GM12878 (cell line): ENCODE measurements around the gene WDR74. TPM values are rescaled to one million over a fixed set of nuclear protein-coding genes. Genes with fewer than 3 reads are reported as not detected.

Source experiments
- ATAC-seq: fragments of 200-7000 bp; cut with Tn5 transposase; 3 replicates; pipeline ENCODE4 v1.9.1; 2020; ENCODE audit warnings: mild to moderate bottlenecking, moderate library complexity
- BruUV-seq: library from RNA; stranded (reverse); fragments of 400-500 nt; replicated peaks from 2 replicates; lab custom pipeline; 2021; lab: Mats Ljungman, UMichigan
- CTCF ChIA-PET: fragments of 300-600 bp; sonication (Branson Sonifier 250); formaldehyde crosslinking; extraction: SDS; loops from one replicate; lab custom pipeline; 2021; ENCODE audit warnings: inconsistent platforms; lab: Yijun Ruan, JAX
- POLR2A ChIA-PET: fragments of 350-600 bp; formaldehyde crosslinking; extraction: SDS; loops from one replicate; lab custom pipeline; 2021; ENCODE audit warnings: inconsistent platforms; lab: Charles Lee
- RAD21 ChIA-PET: fragments of 300-600 bp; sonication (Branson Sonifier 250); formaldehyde crosslinking; loops from one replicate; lab custom pipeline; 2023; ENCODE audit warnings: antibody characterized with exemption; ENCODE audit not compliant: unreplicated experiment; lab: Charles Lee
- SMC1A ChIA-PET: fragments of 300-600 bp; sonication (Branson Sonifier 250); formaldehyde crosslinking; loops from one replicate; lab custom pipeline; 2023; ENCODE audit not compliant: unreplicated experiment, uncharacterized antibody; lab: Charles Lee
- DNase-seq: peaks from one replicate; pipeline ENCODE4 v3.0.0-alpha.2; 2011; ENCODE audit warnings: low read depth, low spot score
- FAIRE-seq: peaks from 3 replicates; lab custom pipeline; 2011; peaks lifted over from hg19 to GRCh38; lab: Jason Lieb, UNC
- H2AFZ ChIP-seq: 2 replicates; pipeline ENCODE4 v1.6.0; 2011; ENCODE audit warnings: low read depth, low read length, control low read depth; ENCODE audit not compliant: control insufficient read depth
- H3K27ac ChIP-seq: 2 replicates; pipeline ENCODE4 v1.5.1; 2011; ENCODE audit warnings: control low read depth; ENCODE audit not compliant: control insufficient read depth, insufficient read depth
- H3K27me3 ChIP-seq, 2 experiments: replicated peaks in 1 of 2; 2 replicates each; pipeline versions ENCODE4 v1.6.0 to v1.6.1; 2011; ENCODE audit warnings: low read length in 1 of 2; ENCODE audit not compliant: control insufficient read depth in 2 of 2, insufficient read depth in 2 of 2
- H3K36me3 ChIP-seq, 2 experiments: 2 replicates each; pipeline ENCODE4 v1.5.1; 2011; ENCODE audit warnings: low read length in 1 of 2; ENCODE audit not compliant: control insufficient read depth in 2 of 2, insufficient read depth in 2 of 2
- H3K4me1 ChIP-seq: 2 replicates; pipeline ENCODE4 v1.6.1; 2011; ENCODE audit warnings: mild to moderate bottlenecking, low read length, moderate library complexity, mixed read lengths; ENCODE audit not compliant: control insufficient read depth, insufficient read depth
- H3K4me2 ChIP-seq: 2 replicates; pipeline ENCODE4 v1.6.0; 2011; ENCODE audit warnings: control low read depth; ENCODE audit not compliant: control insufficient read depth, insufficient read depth
- H3K4me3 ChIP-seq: fragments of 200-600 bp; sonication (generic); 2 replicates; pipeline ENCODE4 v1.5.1; 2016
- H3K79me2 ChIP-seq: 2 replicates; pipeline ENCODE4 v1.6.0; 2011; ENCODE audit warnings: low read length; ENCODE audit not compliant: control insufficient read depth, insufficient read depth
- H3K9ac ChIP-seq: 2 replicates; pipeline ENCODE4 v1.8.0; 2011; ENCODE audit warnings: low read length, control low read depth, mixed read lengths; ENCODE audit not compliant: control insufficient read depth, insufficient read depth
- H3K9me3 ChIP-seq: replicated peaks from 3 replicates; pipeline ENCODE4 v1.5.1; 2011; ENCODE audit warnings: mild to moderate bottlenecking, low read length; ENCODE audit not compliant: control insufficient read depth, insufficient read depth
- H4K20me1 ChIP-seq: 2 replicates; pipeline ENCODE4 v1.6.0; 2011; ENCODE audit not compliant: control insufficient read depth, insufficient read depth
- CBFB ChIP-seq: IDR thresholded peaks from 2 replicates; pipeline ENCODE4 v1.6.1; 2016; ENCODE audit warnings: antibody characterized with exemption, low read depth
- E4F1 ChIP-seq: fragments of 450-650 bp; IDR thresholded peaks from 2 replicates; pipeline ENCODE4 v1.6.1; 2018; ENCODE audit warnings: borderline replicate concordance, mild to moderate bottlenecking; ENCODE audit not compliant: partially characterized antibody
- ETV6 ChIP-seq, 2 experiments: fragments of 450-650 bp in 1 of 2; IDR thresholded peaks in 1 of 2; conservative IDR thresholded peaks in 1 of 2; 2 replicates each; pipeline ENCODE4 v1.6.1; 2014; ENCODE audit warnings: antibody characterized with exemption in 1 of 2, borderline replicate concordance in 1 of 2, low read depth in 1 of 2, mild to moderate bottlenecking in 1 of 2, moderate library complexity in 1 of 2
- KLF5 ChIP-seq: fragments of 450-650 bp; IDR thresholded peaks from 2 replicates; pipeline ENCODE4 v1.6.1; 2014; ENCODE audit warnings: mild to moderate bottlenecking; ENCODE audit not compliant: partially characterized antibody
- LARP7 ChIP-seq: fragments of 450-650 bp; IDR thresholded peaks from 2 replicates; pipeline ENCODE4 v1.6.1; 2017; ENCODE audit warnings: mild to moderate bottlenecking
- MEF2B ChIP-seq: fragments of 450-650 bp; IDR thresholded peaks from 2 replicates; pipeline ENCODE4 v1.6.1; 2018; ENCODE audit warnings: mild to moderate bottlenecking, moderate library complexity; ENCODE audit not compliant: partially characterized antibody, poor library complexity, severe bottlenecking
- MXI1 ChIP-seq: fragments of 150-350 bp; IDR thresholded peaks from 2 replicates; pipeline ENCODE4 v1.6.1; 2011; ENCODE audit warnings: low read depth, mild to moderate bottlenecking, inconsistent platforms, low read length, improper control_type of control experiment
- NR2C1 ChIP-seq: fragments of 450-650 bp; IDR thresholded peaks from 2 replicates; pipeline ENCODE4 v1.6.1; 2017; ENCODE audit warnings: antibody characterized with exemption, mild to moderate bottlenecking, moderate library complexity
- PML ChIP-seq: IDR thresholded peaks from 2 replicates; pipeline ENCODE4 v1.6.1; 2012; ENCODE audit warnings: low read length, inconsistent platforms
- POLR2AphosphoS2 ChIP-seq: IDR thresholded peaks from 2 replicates; pipeline ENCODE4 v1.6.1; 2011; ENCODE audit warnings: low read depth, mild to moderate bottlenecking, low read length, improper control_type of control experiment, moderate library complexity
- POLR2AphosphoS5 ChIP-seq: IDR thresholded peaks from 2 replicates; pipeline ENCODE4 v1.6.1; 2011; ENCODE audit warnings: mild to moderate bottlenecking, low read length, inconsistent platforms
- RAD51 ChIP-seq: fragments of 450-650 bp; IDR thresholded peaks from 2 replicates; pipeline ENCODE4 v1.6.1; 2016; ENCODE audit warnings: moderate library complexity, mild to moderate bottlenecking, inconsistent platforms
- SP1 ChIP-seq: IDR thresholded peaks from one replicate; pipeline ENCODE4 v1.6.1; 2011; ENCODE audit warnings: low read depth, low read length
- SREBF2 ChIP-seq: IDR thresholded peaks from 2 replicates; pipeline ENCODE4 v1.6.1; 2012; ENCODE audit warnings: mild to moderate bottlenecking, low read length
- ZBED1 ChIP-seq: IDR thresholded peaks from 2 replicates; pipeline ENCODE4 v1.6.1; 2016; ENCODE audit warnings: borderline replicate concordance
- ZNF274 ChIP-seq: IDR thresholded peaks from one replicate; pipeline ENCODE4 v1.8.0; 2011; ENCODE audit not compliant: insufficient read length, insufficient read depth
- ZNF384 ChIP-seq: IDR thresholded peaks from 2 replicates; pipeline ENCODE4 v1.6.1; 2012; ENCODE audit warnings: low read depth, mild to moderate bottlenecking, low read length, improper control_type of control experiment, borderline replicate concordance
- WGBS: methylation state at CpG from one replicate; pipeline ENCODE4 v1.1.6; 2016; ENCODE audit warnings: low lambda C conversion rate; ENCODE audit not compliant: insufficient replicate concordance, insufficient coverage; ENCODE audit errors: missing lambda C conversion rate; 5-methylcytosine and 5-hydroxymethylcytosine counted together
- in situ Hi-C: fragments of 300-500 bp; cut with MboI; formaldehyde crosslinking; loops from 9 replicates; pipeline ENCODE4 v1.14.3; 2018; ENCODE audit warnings: mixed read lengths
- intact Hi-C: fragments of 100-400 bp; cut with micrococcal nuclease; formaldehyde crosslinking; loops from one replicate; pipeline ENCODE4 v1.14.2; 2022; ENCODE audit not compliant: unreplicated experiment
- polyA plus RNA-seq, 11 experiments: library from polyadenylated mRNA; depleted of rRNA in 4 of 11; unstranded in 6 of 11; stranded (reverse) in 5 of 11; fragments of >200 nt; fragmentation: Nextera tagmentation in 4 of 11; fragmentation: Illumina TruSeq in 1 of 11; extraction: Ambion mirVana in 4 of 11; extraction: Trizol in 1 of 11; gene quantifications; 1 replicate in 1 of 11; 2 replicates in 10 of 11; pipeline versions ENCODE4 v1.2.1 to v1.2.3, GENCODE V29; 2011 to 2016; ENCODE audit warnings: inconsistent platforms in 2 of 11, missing spikeins in 2 of 11, low read depth in 1 of 11
- total RNA-seq, 4 experiments: library from RNA; depleted of rRNA in 3 of 4; stranded (reverse); fragments of >200 nt in 3 of 4; fragmentation: Illumina TruSeq in 1 of 4; extraction: Trizol in 1 of 4; gene quantifications; 2 replicates each; pipeline versions ENCODE4 v1.2.1 to v1.2.3, GENCODE V29; 2013 to 2021

WDR74 gene
- total and polyA plus RNA-seq, 10 of the 15 experiments (the other 5 are each of a cell fraction or from before 2014, with no cell fraction given) = 18.2 to 103 (median 60.7) TPM

DNA sequence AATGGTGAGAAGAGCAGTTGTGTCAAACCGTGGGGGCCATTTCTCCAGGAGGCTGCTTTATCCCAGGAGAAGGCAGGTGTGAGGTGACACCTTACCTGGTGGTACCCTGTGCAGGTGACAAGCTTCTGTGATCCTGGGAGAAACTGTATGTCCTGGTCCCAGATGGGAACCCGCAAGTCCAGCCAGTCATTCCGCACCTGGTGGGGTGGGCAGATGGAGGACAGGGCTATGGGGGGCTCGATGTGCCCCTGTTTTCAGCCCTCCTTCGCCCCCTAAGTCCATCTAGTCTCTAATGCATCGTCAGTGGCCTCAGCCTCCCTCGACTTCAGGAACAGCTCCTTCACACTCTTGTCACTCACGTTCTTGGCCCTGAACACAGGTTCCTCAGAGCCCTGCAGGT lies 4.1 kb downstream of the WDR74 start (continued):
- TF ChIP-seq ETV6 (conservative IDR thresholded peaks at IDR 0.05 in 1 of 2, IDR thresholded peaks at IDR 0.05 in 1 of 2; ENCODE audit: borderline replicate concordance in 1 of 2, low read depth in 1 of 2) = no peak
- TF ChIP-seq KLF5 = no peak
- TF ChIP-seq MEF2B = no peak
- no peak for TF ChIP-seq PML
- no peak for TF ChIP-seq CBFB
- TF ChIP-seq MXI1 = no peak
- TF ChIP-seq, all 136 proteins: peak for 0

DNA sequence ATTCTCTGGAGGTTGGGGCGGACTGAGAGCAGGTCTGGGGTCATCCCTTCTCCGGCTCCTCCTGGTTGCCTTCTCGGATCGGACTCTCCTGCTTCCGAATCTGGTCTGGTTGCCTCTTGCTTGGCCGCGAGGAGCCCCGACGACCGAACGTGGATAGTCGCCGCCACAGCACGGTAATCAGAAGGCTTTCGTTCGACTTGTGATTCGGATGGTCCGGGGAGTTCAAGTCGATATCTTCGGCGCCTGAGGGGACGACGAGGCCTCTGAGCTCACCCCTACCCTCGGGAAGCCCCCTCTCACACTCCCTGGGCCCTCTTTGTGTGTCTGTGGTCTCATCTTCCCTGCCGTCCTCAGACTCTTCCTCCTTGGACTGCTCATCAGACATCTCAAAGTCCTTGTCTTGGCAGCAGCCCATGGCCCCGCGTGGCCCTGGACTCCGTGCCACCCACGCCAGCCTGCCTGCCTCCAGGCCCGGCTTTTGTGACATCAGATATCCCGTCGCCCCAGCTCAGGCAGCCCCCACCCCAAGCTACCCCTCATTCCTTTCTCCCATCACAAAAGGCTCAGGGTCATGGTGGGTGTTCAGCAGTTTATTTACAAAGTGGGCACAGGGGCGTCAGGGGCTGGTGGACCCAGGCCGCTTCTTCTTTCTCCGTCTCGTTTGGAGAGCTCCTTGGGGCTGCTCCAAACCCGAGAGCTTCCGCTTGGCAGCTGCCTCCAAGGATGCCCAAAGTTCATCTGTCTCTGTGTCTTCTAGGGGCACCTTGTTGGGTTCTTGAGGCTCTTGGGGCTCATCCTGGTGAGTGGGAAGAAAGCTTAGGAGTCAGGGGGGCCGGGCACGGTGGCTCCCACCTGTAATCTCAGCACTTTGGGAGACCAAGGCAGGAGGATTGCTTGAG lies 6.8 kb downstream of the WDR74 start, which contains the start of gene TEX54:
Gene TEX54, minus strand, starts transcription at position 506 of the 899 bp plus-strand sequence.
- peak within 1 kb of the TSS; percentile 53 for H3K9ac ChIP-seq
- ChIA-PET SMC1A (interaction anchor here (0.7 to 1.9 kb wide), 6 partner anchors 8 to 78 kb away, joined by 3 to 7 read pairs (median 4); partner anchors contain the start of gene ZBTB3), CTCF (interaction anchor here (0.7 to 3.3 kb wide), 5 partner anchors 25 to 49 kb away, joined by 3 to 31 read pairs (median 3); partner anchors contain the start of gene TMEM179B), RAD21 (interaction anchor here (0.7 to 2.1 kb wide), 13 partner anchors 8 to 104 kb away, joined by 3 to 12 read pairs (median 4); partner anchors contain the start of genes NXF1, TMEM179B, TMEM223 and TTC9C), POLR2A (interaction anchor here (0.6 to 2.9 kb wide), 22 partner anchors 8 to 838 kb away, joined by 3 to 50 read pairs (median 5); partner anchors contain the start of genes C11orf98, CSKMT, NXF1 and POLR2G)
- ATAC-seq = peak; percentile 18
- no peak for FAIRE-seq
- no peaks in the 10 kb centered on the region for H3K27me3 ChIP-seq
- peak within 1 kb of the TSS; percentile 84 for H3K27ac ChIP-seq
- peak within 1 kb of the TSS; percentile 99 for H3K4me3 ChIP-seq
- no peaks in the 10 kb centered on the region for H4K20me1 ChIP-seq
- H3K79me2 ChIP-seq = peaks cover 32% of the 10 kb centered on the region
- H3K9me3 ChIP-seq = no peaks in the 10 kb centered on the region
- H3K4me1 ChIP-seq = peaks cover 8% of the 10 kb centered on the region
- in situ Hi-C loops = no loop called here
- no peak for DNase-seq
- 22% methylated on average over 40 of the region's 40 CpGs for WGBS
- TSS peak; percentile 95 for BruUV-seq
- H3K4me2 ChIP-seq = peak within 1 kb of the TSS; percentile 92
- intact Hi-C loops = loop anchor here (10.0 kb wide), 1 partner anchor 238 kb away; the partner anchor contains the start of gene TUT1
- H2AFZ ChIP-seq = peak within 1 kb of the TSS; percentile 51
- peaks cover 15 to 18% of the 10 kb centered on the region in 2 experiments for H3K36me3 ChIP-seq
- TF ChIP-seq ZNF274 (no peak), NR2C1 (no peak), POLR2AphosphoS2 (peak; percentile 50; the same call in 1 of the 2 replicates), SP1 (no peak), LARP7 (peak; percentile 33; the same call in 1 of the 2 replicates), RAD51 (0 out of 2 replicates have a peak, but pooled peaks have one; percentile 1), POLR2AphosphoS5 (peak; percentile 3; the same call in 1 of the 2 replicates), ZNF384 (no peak), E4F1 (no peak), KLF5 (no peak), ZBED1 (peak; percentile 49; the same call in 1 of the 2 replicates), SREBF2 (no peak)
